PFSK-1 (cell line): ENCODE data around the gene ALG6.

Experiments used
- POLR2AphosphoS5 ChIP-seq: IDR thresholded peaks from 2 replicates; pipeline ENCODE4 v1.6.1; 2012; ENCODE audit warnings: low read depth, mild to moderate bottlenecking, control low read depth, low read length, moderate library complexity
- TF ChIP-seq, protein P1 (sequence below), 2 experiments: IDR thresholded peaks; 2 replicates each; pipeline versions ENCODE4 v1.6.1 to v1.8.0; 2011 to 2012; ENCODE audit warnings: low read depth in 2 of 2, low read length in 2 of 2, control low read depth in 1 of 2, inconsistent platforms in 1 of 2, mild to moderate bottlenecking in 1 of 2, moderate library complexity in 1 of 2; ENCODE audit not compliant: insufficient read depth in 1 of 2

DNA sequence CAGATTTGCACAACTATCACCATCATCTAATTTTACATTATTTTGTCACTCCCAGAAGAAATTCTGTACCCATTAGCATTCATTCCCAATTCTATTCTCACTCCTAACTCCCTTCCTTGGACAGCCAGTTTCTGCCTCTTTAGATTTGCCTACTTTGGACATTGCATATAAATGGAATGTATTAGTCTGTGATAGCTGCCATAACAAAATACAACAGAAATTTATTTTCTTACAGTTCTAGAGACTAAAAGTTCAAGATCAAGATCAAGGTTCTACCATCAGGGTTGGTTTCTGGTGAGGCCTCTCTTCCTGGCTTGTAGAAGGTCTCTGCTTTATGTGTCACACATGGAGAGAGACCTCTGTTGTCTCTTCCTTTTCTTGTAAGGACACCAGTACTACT lies 61.9 kb downstream of the ALG6 start:
- TF ChIP-seq, protein P1, sequence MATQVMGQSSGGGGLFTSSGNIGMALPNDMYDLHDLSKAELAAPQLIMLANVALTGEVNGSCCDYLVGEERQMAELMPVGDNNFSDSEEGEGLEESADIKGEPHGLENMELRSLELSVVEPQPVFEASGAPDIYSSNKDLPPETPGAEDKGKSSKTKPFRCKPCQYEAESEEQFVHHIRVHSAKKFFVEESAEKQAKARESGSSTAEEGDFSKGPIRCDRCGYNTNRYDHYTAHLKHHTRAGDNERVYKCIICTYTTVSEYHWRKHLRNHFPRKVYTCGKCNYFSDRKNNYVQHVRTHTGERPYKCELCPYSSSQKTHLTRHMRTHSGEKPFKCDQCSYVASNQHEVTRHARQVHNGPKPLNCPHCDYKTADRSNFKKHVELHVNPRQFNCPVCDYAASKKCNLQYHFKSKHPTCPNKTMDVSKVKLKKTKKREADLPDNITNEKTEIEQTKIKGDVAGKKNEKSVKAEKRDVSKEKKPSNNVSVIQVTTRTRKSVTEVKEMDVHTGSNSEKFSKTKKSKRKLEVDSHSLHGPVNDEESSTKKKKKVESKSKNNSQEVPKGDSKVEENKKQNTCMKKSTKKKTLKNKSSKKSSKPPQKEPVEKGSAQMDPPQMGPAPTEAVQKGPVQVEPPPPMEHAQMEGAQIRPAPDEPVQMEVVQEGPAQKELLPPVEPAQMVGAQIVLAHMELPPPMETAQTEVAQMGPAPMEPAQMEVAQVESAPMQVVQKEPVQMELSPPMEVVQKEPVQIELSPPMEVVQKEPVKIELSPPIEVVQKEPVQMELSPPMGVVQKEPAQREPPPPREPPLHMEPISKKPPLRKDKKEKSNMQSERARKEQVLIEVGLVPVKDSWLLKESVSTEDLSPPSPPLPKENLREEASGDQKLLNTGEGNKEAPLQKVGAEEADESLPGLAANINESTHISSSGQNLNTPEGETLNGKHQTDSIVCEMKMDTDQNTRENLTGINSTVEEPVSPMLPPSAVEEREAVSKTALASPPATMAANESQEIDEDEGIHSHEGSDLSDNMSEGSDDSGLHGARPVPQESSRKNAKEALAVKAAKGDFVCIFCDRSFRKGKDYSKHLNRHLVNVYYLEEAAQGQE (IDR thresholded peaks at IDR 0.05; ENCODE audit: insufficient read depth in 1 of 2, low read depth in 2 of 2, low read length in 2 of 2), result no peak
- TF ChIP-seq POLR2AphosphoS5, result no peak
